Activated CD4-positive, alpha-beta T cell treated with anti-CD3 and anti-CD28 coated beads for 48 hours (primary cell): ENCODE measurements around the gene ZNF883.
"Not testable (repeated sequence)": the region's sequence is repeated elsewhere in the genome, so short reads cannot be mapped to it uniquely, and the experiment has no call there.

ENCODE experiments used
- DNase-seq: peaks from one replicate; pipeline ENCODE4 v3.0.0-alpha.2; 2020

ZNF883 gene

DNA sequence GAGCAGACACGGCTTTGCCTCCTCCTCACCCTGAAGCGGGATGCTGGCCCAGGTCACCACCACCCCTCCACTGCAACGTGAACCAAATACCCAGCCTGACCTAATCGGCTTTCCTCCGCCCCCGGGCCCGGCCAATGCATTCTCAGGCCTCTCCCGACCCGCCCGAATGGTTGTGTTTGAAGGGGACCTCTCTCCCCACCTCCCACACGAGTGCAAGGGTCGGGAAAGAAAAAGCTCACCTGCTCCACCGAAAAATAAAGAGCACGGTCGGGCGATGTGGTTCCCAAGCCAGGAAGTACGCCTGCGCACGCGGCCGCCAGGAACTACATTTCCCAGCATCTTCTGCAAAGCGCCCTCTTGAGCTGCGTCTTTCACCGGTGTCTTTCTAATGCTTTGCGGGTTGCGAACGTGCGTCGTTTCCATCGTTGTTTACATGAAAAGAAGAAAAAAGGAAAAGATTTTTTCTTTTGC lies at the start of gene ZNF883:
Gene ZNF883, minus strand, starts transcription at position 282 of the 471 bp plus-strand sequence.
- peak; percentile 48 for DNase-seq

DNA sequence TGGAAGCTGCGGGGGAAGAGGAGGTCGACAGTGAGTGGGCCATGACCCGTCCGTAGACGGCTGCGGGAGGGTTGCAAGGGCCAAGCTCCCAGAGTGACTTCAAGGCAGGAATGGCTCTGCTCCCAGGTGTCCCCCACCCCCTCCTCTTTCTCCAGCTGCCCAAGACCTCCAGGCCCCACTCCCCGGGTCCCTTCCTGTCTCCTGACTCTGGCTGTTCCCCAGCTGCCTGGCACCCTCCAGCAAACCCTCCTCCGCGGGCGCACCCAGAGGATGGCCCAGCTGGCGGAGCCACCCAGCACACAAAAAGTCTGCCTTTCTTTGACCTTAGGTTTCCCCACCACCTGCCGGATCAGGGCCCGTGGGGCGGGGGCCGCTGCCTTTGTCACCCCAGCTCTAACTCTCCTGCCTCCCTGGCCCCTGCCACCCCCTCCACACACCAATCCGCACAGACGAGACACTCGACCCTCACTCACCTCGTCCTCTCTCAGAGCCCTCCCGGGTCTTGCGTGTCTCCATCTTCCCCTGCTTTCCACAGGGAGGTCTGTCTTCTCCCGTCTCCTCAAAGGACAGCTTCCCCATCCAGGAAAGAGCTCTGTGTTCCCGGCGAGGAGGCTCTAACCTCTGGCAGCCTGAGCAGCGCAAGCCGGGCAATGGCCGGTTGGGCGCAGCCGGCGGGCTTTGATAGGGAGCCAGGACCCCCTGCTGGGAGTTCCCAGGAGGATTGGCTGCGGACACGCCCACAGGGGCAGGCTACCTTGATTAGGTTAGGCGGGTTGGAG lies 49.3 kb upstream of the ZNF883 start:
- DNase-seq, result not testable (repeated sequence)

DNA sequence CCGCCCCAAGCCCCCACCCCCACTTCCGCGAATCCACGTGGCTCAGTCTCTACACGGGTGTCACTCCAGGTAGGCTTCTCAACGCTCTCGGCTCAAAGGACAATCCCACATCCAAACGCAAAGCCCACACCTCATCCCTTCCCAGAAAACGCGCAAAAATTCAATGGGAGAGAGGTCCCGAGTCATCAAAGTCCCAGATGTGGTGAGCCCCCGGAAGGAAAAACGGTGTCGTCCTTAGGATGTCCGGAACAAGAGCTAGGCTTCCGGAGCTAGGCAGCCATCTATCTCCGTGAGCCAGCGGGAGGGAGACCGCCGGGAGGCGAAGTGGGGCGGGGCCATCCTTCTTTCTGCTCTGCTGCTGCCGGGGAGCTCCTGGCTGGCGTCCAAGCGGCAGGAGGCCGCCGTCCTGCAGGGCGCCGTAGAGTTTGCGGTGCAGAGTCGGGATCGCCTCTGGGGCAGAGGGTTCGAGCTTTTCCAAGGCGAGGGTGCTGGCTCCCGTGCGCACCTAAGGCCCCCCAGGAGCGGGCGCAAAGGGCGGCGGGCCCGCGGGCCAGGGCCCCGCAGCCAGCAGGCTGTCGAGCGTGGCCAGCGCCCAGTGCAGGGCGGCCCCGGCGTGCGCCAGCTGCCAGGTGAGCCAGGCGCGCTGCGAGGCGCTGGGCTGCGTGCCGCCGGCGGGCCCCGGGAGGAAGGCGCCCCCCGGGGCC lies 47.7 kb upstream of the ZNF883 start:
- DNase-seq, result not testable (repeated sequence)

DNA sequence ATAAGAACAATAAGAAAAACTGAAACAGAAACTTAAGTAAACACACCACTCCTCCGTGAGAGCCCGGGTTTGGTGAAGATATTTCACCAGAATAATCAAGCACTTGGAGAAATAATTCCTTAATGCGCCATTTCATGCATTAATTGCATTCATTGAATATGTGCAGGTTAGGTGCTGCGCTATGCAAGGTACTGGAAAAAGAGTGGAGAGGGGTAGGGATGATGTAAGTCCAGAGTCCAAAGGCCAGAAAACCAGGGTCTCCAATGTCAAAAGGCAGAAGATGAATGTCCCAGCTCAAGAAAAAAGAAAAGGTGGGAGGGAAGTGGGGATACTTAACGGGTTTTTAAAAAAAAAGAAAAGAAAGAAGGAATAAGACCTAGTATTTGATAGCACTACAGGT lies 45.2 kb upstream of the ZNF883 start:
- DNase-seq, result no peak

DNA sequence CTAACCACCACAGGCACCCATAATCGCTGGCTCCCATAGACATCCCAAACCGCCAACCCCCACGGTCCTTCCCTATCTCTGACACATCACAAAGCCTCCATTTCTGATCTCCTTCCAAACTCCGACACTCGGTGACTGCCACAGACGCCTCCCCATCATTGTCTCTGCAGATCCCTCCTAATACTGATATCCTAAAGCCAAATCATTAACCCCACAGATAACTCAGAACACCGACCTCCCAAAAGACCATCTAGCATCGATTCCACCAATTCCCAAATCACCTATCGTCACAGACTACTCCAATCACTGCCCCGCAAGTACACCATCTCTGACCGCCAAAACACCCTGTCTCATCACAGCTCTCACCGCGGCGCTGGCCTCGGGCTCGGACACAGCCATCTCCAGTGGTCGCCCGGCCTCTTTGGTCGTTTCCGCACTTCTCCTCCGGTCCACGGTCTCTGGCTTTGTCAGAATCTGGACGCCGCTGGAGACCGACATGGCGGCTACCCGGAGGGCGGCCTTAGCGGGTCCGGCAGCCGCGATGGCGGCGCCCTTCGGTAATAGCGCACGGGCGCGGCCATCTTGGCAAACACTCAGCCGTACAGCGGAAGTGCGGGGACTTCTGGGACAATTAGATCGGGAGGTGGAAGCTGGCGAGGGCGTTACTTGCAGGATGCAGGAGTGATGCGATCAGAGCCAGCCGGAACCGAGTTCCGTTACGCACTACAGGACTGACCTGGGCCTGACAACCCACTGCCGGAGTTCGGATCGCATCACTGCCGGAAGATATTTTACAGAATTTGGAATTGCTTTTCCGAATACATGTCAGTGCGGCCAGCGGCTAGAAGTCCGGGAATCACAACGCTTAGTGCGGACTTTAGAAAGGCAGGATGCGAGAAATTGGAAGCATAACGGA lies 44.5 kb upstream of the ZNF883 start, which contains the start of gene ZFP37:
Gene ZFP37, minus strand, starts transcription at position 534 of the 916 bp plus-strand sequence. Its CDS starts 36 bp downstream, at position 498.
- DNase-seq, result peak; percentile 81

DNA sequence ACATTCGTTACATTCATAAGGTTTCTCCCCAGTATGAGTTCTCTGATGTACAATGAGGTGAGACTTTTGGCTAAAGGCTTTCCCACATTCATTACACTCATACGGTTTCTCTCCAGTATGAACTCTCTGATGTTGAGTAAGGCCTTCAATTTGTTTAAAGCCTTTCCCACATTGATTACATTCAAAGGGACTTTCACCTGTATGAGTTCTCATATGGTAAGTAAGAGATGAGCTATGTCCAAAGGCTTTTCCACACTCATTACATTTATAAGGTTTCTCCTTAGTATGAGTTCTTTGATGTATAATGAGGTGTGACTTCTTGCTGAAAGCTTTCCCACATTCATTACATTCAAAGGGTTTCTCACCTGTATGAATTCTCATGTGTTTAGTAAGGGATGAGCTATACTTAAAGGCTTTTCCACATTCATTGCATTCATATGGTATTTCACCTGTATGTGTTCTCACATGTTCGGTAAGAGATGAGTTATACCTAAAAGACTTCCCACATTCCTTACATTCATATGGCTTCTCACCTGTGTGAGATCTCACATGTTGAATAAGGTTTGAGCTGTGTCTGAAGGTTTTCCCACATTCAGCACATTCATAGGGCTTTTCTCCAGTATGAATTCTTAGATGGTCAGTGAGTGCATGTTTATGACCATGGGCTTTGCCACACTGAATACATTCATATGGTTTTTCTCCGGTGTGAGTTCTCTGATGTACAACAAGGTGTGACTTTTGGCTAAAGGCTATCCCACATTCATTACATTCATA lies 31.1 kb upstream of the ZNF883 start:
- no peak for DNase-seq

DNA sequence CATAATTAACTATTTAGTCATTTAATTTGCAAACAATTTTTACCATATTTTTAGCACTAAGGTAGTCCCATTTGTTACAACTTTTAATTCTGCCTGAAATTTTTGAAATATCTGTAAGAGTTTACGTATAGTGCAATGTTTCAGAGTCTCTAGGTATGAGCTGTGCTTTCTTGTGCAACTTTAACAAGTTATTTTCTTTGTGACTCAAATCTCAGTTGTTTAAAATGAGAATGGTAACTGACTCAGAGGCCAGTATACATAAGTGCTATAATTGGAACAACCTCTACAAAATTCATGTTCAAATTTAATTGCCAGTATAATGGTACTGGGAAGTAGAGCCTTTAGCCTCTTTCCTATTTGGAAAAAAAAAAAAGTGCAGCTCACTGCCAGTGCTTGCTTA lies 14.2 kb upstream of the ZNF883 start:
- DNase-seq, result no peak

DNA sequence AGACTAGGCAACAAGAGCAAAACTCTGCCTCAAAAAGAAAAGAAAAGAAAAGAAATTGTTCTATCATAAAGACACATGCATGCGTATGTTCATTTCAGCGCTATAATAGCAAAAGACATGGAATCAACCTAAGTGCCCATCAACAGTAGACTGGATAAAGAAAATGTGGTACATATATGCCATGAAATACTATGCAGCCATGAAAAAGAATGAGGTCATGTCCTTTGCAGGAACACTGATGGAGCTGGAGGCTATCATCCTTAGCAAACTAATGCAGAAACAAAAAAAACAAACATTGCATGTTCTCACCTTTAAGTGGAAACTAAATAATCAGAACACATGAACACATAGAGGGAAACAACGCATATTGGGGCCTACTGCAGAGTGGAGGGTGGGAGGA lies 6.3 kb upstream of the ZNF883 start:
- no peak for DNase-seq

DNA sequence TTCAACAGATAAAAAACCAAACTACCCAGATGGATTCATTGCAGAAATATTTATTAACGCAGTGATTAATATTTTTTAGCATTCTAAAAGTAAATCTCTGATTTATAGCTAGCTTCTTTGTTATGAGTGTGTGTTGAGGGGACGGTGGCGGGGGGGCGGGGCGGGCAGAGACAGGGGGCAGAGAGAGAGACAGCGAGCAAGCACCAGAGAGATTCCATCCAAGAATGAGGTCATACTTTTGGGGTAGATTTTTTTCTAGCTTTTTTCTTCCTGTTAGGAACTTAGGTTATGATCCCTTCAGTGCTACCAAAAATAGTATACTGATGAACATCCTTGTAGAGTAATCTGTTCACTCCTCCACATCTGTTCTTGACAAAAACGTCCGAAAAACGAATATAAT lies 500 bp upstream of the ZNF883 start:
- no peak for DNase-seq

DNA sequence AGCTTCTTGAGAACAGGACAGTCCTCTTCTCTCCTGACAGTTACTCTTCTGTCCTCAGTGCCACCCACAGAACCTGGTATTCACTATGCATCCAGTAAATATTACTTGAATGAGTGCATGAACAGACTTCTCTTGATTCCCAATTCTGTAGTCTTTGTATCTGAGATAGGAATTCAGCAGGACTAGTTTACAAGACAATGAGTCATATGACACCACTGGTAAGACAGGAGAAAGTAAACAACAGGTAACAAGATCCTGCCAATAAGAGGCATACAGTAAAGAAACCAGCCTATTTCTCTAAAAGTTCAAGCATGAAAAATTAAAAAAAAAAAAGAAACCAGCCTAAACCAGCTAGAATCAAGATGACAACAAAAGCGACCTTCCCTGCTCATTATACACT lies 6.2 kb downstream of the ZNF883 start:
- DNase-seq, result no peak

DNA sequence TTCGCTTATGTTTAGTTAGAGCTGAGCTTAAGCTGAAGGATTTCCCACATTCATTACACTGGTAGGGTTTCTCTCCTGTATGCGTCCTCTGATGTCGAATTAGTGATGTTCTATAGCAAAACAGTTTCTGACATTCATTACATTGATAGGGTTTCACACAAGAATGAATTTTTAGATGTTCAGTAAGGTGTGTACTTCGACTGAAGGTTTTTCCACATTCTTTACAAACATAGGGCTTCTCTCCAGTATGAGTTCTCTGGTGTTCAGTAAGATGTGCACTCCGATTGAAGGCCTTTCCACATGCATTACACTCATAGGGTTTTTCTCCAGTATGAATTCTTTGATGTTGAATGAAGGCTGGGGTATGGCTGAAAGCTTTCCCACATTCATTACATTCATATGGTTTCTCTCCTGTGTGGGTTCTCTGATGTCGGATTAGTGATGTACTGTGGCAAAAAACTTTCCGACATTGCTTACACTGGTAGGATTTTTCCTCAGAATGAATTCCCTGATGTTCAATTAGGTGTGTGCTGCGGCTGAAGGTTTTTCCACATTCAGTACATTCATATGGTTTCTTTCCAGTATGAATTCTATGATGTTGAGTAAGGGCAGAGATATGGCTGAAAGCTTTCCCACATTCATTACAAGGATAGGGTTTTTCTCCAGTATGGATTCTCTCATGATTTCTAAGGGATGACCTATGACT lies 14.6 kb downstream of the ZNF883 start:
- no peak for DNase-seq

DNA sequence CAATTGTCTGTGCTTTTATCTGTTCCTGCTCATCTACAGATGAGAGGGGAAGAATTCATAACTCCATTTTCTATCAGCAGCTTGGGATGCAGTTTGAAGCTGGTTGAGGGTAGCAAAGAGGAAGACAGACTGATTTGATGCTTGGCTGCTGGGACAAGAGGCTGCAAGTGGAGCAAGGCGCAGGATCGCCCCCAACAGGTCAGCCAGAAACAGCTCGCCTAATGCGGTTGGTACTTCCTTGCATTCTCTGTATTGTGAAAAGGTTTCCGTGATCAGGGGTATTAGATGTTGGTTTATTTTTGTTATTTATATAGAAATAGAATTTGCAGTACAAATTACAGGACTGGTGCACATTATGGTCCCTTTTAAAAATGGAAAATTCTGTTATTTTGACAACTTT lies 40.6 kb downstream of the ZNF883 start:
- DNase-seq, result peak; percentile 24

DNA sequence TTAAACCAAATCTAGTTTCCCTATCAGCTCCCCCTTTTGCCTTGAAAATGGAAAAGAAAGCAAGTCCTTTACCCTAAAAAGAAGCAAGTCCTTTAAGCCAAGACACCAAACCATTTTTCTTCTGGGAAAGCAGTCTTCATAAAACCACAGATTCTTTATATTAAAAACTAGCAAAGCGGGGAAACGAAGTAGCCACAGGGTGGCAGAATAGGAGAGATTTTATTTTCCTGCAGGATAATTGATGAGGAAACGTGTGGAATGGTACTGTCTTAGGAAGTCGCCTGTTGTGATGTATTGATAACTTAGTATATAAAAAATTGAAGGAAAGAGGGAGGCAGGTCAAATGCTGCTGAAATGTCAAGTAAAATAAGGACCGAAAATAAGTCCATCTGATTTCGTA lies 41.1 kb downstream of the ZNF883 start:
- no peak for DNase-seq

DNA sequence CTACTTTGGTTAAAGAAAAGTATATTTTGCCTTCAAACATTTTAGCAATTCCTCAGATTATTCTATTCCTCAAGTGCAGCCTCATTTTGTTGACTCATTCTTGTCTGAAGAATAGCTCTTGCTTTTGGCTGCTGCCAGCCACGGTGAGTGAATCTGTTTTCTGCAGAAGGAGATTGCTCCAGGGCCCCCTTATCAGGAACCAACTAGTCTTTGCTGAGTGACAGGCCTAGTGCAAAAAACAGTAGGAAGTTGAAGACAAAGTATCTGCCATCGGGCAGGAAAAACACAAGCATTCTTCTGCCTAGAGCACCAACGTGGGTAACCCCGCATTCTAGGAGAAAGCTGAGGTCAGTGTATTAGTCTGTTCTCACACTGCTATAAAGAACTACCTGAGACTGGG lies 42.3 kb downstream of the ZNF883 start:
- DNase-seq, result no peak

DNA sequence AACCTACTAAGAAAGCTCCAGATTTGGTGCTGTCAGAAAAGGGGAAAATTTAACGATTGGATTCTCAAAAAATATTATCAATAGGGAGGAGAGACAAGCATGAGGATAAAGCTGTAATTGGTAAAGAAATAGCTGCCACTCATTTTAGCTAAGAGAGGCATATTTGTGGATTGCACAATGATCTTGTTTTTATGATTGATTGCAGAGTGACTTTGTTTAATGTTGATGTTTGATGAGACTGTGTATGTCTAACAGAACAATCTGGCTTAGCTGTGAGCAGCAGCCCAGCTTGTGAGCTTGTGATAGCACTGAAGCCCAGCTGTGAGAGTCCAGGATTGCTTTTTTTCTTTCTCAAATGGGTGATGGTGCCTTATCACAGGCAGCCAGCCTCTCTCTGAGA lies 56.4 kb downstream of the ZNF883 start:
- no peak for DNase-seq

DNA sequence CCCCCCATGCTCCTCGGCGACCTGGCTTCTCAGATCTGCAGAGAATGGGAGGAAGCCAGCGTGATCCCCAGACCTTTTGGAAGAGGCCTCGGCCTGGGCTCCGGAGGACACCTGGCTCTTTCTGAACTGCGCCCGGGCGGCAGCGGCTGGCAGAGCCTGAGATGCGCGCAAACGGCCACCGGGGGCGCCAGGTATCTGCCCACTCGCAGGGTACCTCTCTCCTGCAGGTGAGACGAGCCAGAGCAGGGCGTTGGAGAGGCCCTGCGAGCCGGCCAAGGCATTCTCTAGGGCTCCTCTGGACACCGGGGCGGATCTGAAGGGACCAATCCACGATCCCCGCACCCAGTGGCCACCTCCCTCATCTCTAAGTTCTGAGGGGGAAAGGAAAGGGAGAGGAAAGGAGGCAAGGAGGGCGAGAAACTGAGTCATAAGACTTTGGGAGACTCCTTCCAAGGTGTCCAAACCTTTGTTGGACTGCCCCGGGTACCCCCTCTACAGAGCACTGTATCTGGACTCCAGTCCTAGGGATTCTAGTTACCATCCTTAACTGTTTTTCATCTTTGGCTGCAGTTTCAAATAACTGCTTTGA lies 66.3 kb downstream of the ZNF883 start:
- DNase-seq, result peak; percentile 40

DNA sequence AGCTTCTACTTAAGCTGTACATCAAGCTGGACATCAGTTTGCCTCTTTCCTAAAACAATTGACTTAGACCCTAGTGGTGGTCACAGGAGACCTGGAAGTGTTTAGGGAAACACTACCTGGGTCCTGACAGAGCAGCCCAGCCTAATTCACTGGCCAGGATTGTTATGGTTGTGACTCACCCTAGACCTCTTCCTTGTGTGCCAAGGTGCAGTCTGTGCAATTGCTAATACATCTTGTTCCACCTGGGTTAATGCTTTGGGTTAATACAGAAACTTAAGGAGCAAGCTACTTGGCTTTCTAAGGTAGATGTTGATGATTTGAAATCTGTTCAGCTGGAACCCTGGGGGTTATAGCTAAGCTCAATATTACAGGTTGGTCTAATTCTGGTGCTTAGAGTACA lies 72.6 kb downstream of the ZNF883 start:
- DNase-seq, result no peak

DNA sequence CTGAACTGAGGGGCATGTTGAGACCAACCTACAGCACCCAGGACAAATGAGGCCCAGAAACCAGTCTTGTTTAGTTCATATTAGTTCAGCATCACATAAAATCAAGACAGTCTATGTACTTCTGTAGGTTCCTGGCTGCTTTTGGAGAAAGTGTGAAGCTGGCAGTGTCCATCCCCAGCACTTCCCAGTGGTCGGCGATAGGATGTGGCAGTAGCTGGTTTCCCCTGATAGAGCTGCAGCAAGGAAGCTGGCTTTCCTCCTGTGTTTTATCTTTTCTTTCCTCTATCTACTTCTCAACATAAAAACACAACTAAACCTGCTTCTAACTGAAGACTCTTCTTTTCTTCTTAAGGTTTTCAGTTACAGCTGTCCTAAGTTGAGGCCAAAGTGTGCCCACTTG lies 78.3 kb downstream of the ZNF883 start:
- DNase-seq, result no peak

DNA sequence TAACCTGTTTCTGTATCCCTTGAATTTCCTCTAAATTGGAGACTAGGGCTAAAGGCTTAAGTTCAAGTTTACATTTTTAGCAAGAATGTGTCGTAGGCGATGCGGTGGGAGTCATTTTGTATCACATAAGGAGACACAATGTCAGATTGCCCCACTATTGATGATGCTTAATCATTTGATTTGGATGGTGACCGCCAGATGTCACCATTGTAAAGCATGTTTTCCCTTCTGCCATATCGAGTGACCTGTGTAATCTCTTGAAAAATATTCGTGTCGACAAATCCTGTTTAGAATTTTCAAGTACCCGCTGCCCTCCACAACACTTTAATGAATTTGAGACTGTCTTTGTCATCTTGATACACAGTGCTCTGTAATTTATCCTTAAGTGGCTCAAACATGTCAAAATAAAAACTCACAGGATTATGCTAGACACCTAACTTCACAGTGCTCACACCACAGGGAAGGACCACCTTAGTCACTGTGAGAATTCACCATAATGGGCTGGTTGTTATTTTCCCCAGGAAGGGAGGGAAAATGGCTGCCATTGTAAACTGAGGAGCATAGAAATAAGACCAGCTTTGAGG lies 86.8 kb downstream of the ZNF883 start:
- DNase-seq, result peak; percentile 15

DNA sequence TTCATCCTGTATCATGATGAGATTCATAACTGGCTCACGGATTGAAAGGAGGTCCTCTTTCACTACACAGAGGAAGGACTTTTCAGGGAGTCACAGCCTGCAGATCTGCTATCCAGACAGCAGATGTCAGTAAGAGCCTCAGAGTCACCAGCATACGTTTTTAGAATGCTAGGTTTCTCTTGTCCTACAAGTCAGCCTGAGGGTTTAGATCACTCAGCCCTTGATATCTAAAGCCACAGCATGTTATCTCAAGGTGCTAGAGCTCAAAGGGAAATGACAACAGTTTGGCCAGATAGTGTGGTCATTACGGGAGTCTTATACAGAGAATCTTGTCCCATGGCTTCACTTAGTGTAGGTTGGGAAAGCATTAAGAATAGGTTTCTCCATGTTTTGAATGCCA lies 90.4 kb downstream of the ZNF883 start:
- DNase-seq, result no peak

DNA sequence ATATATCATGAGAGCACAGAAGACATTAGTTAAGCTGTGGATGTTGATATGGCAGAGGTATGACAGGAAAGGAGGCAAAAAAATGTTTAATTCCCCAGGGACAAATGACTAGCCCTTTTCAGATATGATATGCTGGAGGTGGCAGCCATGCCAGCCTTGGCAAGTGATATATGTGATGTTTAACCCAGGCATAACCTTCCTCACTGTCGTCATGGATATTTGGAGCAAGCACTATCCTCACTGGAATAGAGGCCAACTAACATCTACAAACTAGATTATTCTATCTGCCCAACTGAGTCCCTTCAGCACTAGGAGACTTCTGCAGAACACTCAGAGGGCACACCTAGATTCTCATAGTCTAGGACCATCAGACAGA lies 94.0 kb downstream of the ZNF883 start:
- DNase-seq, result no peak
